ENCODE results near the gene ACY1. TPM values are rescaled to one million over a fixed set of nuclear protein-coding genes. Genes with fewer than 3 reads are reported as not detected.

Gene ACY1
- total RNA-seq, 2 experiments from 2014 or later, result 4.9 TPM

DNA sequence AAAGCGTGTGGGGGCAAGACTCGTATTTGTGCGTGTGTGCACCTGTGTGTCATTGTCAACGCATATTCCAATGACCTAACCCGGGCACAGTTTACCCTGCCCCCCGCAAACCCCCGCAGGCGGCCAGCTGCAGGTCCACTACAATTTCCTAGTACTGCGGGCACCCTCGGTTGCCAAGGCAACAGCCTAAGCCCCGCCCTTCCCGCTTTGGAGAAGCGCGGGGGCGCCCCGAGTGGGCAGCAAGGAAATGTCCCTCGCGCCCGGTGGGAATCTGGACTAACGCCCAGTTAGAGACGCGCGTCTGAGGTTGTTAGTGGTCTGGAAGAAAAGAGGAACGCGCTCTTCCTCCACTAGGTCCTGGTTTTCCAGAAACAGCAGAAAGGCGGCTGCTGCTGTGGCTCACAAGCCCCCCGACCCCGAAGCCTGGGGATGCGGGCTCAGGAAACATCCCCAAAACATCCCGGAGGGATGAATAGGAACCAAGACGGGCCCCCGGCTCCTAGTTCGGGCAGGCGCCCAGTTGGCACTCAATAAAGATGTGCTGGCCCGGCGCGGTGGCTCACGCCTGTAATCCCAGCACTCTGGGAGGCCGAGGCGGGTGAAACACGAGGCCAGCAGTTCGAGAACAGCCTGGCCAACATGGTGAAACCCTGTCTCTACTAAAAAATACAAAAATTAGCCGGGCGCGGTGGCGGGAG is 7.3 kb upstream of the ACY1 start:
- no peak for ATAC-seq (ENCODE audit: poor library complexity)
- CTCF ChIA-PET, result no interaction called here
- Histone ChIP-seq H3K9me3 (ENCODE audit: control insufficient read depth in 1 of 2, insufficient read depth in 1 of 2, low read length in 2 of 2) (no peaks in the 10 kb centered on the region), H3K4me1 (ENCODE audit: insufficient read depth, low read length) (peaks cover 69% of the 10 kb centered on the region), H3K27ac (ENCODE audit: low read depth in 1 of 2, low read length in 2 of 2) (peak overlapping the region; percentile 29 to 59), H3K27me3 (ENCODE audit: control insufficient read depth in 1 of 2, insufficient read depth in 2 of 2, low read length in 2 of 2) (no peaks in the 10 kb centered on the region), H3K4me3 (ENCODE audit: low read length) (peak overlapping the region; percentile 63), H3K36me3 (ENCODE audit: insufficient read depth, low read length) (no peaks in the 10 kb centered on the region)
- POLR2A ChIA-PET, result interaction anchor here (0.7 to 2.9 kb wide), 4 partner anchors 16 to 81 kb away, joined by 4 to 28 read pairs (median 4); partner anchors contain the start of genes PARP3, RPL29 and RRP9
- intact Hi-C loops (cut with DNase I, micrococcal nuclease), result loop anchor here in 1 of 2 experiments (1.0 kb wide), 1 partner anchor 19 kb away; the partner anchor contains the start of gene RPL29
- Mint-ChIP-seq H3K27me3 (no peaks in the 10 kb centered on the region), H3K4me1 (ENCODE audit: low read depth) (peaks cover 36% of the 10 kb centered on the region), H3K9me3 (no peaks in the 10 kb centered on the region), H3K27ac (peak overlapping the region; percentile 77), H3K4me3 (peak overlapping the region; percentile 89), H3K36me3 (ENCODE audit: low read depth) (peaks cover 15% of the 10 kb centered on the region)
- TF ChIP-seq, protein P1, sequence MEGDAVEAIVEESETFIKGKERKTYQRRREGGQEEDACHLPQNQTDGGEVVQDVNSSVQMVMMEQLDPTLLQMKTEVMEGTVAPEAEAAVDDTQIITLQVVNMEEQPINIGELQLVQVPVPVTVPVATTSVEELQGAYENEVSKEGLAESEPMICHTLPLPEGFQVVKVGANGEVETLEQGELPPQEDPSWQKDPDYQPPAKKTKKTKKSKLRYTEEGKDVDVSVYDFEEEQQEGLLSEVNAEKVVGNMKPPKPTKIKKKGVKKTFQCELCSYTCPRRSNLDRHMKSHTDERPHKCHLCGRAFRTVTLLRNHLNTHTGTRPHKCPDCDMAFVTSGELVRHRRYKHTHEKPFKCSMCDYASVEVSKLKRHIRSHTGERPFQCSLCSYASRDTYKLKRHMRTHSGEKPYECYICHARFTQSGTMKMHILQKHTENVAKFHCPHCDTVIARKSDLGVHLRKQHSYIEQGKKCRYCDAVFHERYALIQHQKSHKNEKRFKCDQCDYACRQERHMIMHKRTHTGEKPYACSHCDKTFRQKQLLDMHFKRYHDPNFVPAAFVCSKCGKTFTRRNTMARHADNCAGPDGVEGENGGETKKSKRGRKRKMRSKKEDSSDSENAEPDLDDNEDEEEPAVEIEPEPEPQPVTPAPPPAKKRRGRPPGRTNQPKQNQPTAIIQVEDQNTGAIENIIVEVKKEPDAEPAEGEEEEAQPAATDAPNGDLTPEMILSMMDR (IDR thresholded peaks at IDR 0.05), result no peak
- DNase-seq, result peak in 6 of 14 experiments; percentile 26 to 66 (median 44)

DNA sequence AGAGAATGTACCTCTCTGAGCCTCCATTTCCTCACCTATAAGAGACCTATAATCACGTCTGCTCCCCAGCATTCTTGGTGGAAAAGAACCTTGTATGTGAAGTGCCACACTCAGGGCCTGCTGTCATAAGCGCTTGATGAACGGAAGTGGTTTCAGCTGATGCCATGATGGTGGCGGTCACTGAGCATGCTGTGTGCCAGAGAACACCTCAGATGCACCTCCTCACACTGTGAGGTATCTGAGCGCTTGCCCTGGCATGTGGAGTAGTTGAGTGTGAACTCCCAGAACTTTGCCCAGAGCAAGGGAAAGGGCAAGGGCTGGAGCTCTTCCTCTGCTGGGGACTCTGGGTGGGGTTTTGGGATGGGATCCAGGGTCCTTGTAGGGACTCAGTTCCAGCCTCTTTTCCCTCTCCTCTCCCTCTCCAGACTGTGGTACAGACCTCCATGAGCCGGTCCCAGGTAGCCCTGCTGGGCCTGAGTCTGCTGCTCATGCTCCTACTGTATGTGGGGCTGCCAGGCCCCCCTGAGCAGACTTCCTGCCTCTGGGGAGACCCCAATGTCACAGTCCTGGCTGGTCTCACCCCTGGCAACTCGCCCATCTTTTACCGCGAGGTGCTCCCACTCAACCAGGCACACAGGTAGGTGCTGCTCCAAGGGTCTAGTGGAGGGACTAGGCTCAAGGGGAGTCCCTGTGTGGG is 5.7 kb upstream of the ACY1 start:
- DNase-seq, result peak in 7 of 14 experiments; percentile 27 to 77 (median 46)
- peak overlapping the region; percentile 85 for H3K4me3 Mint-ChIP-seq
- peaks cover 39% of the 10 kb centered on the region for H3K4me1 Mint-ChIP-seq (ENCODE audit: low read depth)
- H3K27ac ChIP-seq (ENCODE audit: low read depth in 1 of 2, low read length in 2 of 2), result peak overlapping the region in 1 of 2 donors; percentile 29
- POLR2A ChIA-PET, result interaction anchor here (0.7 to 1.2 kb wide), 3 partner anchors 10 to 35 kb away, joined by 3 to 4 read pairs (median 3); partner anchors contain the start of gene PCBP4
- no peaks in the 10 kb centered on the region for H3K27me3 ChIP-seq (ENCODE audit: control insufficient read depth in 1 of 2, insufficient read depth in 2 of 2, low read length in 2 of 2)
- no peaks in the 10 kb centered on the region for H3K9me3 Mint-ChIP-seq
- TF ChIP-seq, protein P1 (IDR thresholded peaks at IDR 0.05), result no peak
- CTCF ChIA-PET, result interaction anchor here (1.0 kb wide), 1 partner anchor 36 kb away, joined by 4 read pairs; the partner anchor contains the start of genes PARP3 and RRP9
- no peaks in the 10 kb centered on the region for H3K9me3 ChIP-seq (ENCODE audit: control insufficient read depth in 1 of 2, insufficient read depth in 1 of 2, low read length in 2 of 2)
- peak overlapping the region; percentile 71 for H3K27ac Mint-ChIP-seq
- H3K27me3 Mint-ChIP-seq, result no peaks in the 10 kb centered on the region
- peaks cover 76% of the 10 kb centered on the region for H3K4me1 ChIP-seq (ENCODE audit: insufficient read depth, low read length)
- intact Hi-C loops (cut with DNase I, micrococcal nuclease), result no loop called here
- H3K36me3 Mint-ChIP-seq (ENCODE audit: low read depth), result peaks cover 15% of the 10 kb centered on the region
- H3K36me3 ChIP-seq (ENCODE audit: insufficient read depth, low read length), result no peaks in the 10 kb centered on the region
- peak; percentile 52 for ATAC-seq (ENCODE audit: poor library complexity)
- no peak overlapping the region for H3K4me3 ChIP-seq (ENCODE audit: low read length)

DNA sequence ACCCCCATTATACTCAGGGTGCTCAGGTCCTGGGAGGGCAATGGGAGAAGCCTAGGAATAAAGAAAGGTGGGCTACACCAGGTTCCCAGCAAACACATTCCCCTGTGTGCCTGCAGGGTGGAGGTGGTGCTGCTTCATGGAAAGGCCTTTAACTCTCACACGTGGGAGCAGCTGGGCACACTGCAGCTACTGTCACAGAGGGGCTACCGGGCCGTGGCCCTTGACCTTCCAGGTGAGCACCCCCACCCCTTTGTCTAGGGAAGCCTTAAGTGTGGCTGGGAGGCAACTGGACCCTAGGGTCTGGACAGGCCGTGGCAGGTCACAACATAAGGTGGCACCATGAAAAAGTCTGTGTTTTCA is 5.2 kb upstream of the ACY1 start:
- peaks cover 15% of the 10 kb centered on the region for H3K36me3 Mint-ChIP-seq (ENCODE audit: low read depth)
- Histone ChIP-seq H3K27me3 (ENCODE audit: control insufficient read depth in 1 of 2, insufficient read depth in 2 of 2, low read length in 2 of 2) (no peaks in the 10 kb centered on the region), H3K4me3 (ENCODE audit: low read length) (no peak overlapping the region), H3K36me3 (ENCODE audit: insufficient read depth, low read length) (no peaks in the 10 kb centered on the region), H3K4me1 (ENCODE audit: insufficient read depth, low read length) (peaks cover 75% of the 10 kb centered on the region), H3K9me3 (ENCODE audit: control insufficient read depth in 1 of 2, insufficient read depth in 1 of 2, low read length in 2 of 2) (no peaks in the 10 kb centered on the region), H3K27ac (ENCODE audit: low read depth in 1 of 2, low read length in 2 of 2) (no peak overlapping the region)
- DNase-seq (no peak), ATAC-seq (ENCODE audit: poor library complexity) (no peak)
- CTCF ChIA-PET, result no interaction called here
- intact Hi-C loops (cut with DNase I, micrococcal nuclease), result no loop called here
- H3K27me3 Mint-ChIP-seq, result no peaks in the 10 kb centered on the region
- H3K27ac Mint-ChIP-seq, result peak overlapping the region; percentile 71
- peaks cover 42% of the 10 kb centered on the region for H3K4me1 Mint-ChIP-seq (ENCODE audit: low read depth)
- TF ChIP-seq, protein P1 (IDR thresholded peaks at IDR 0.05), result no peak
- H3K9me3 Mint-ChIP-seq, result no peaks in the 10 kb centered on the region
- POLR2A ChIA-PET, result no interaction called here
- no peak overlapping the region for H3K4me3 Mint-ChIP-seq
